GM21825 (cell line): ENCODE results near the gene EXOC3L2.
A peak's percentile ranks its signal among the peaks of the same experiment; 100 is the strongest.

Source experiments
- ATAC-seq: cut with Tn5 transposase; IDR thresholded peaks from one replicate; pipeline ENCODE4 v1.9.1; 2021; ENCODE audit warnings: mild to moderate bottlenecking, moderate library complexity; ENCODE audit not compliant: unreplicated experiment

The EXOC3L2 gene

DNA sequence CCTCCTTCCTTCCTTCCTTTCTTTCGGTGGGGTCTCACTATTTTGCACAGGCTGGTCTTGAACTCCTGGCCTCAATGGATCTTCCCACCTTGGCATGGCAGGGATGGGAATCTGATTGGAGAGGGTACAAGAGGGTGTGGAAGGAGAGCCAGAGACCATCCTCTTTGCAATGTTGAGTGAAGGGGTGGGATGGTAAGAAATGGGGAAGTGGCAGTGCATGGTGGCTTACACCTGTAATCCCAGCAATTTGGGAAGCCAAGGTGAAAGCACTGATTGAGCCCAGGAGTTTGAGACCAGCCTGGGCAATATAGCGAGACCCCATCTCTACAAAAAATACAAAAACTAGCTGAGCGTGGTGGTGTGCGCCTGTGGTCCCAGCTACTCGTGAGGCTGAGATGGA, 61.1 kb downstream of the EXOC3L2 start:
- ATAC-seq = no peak

DNA sequence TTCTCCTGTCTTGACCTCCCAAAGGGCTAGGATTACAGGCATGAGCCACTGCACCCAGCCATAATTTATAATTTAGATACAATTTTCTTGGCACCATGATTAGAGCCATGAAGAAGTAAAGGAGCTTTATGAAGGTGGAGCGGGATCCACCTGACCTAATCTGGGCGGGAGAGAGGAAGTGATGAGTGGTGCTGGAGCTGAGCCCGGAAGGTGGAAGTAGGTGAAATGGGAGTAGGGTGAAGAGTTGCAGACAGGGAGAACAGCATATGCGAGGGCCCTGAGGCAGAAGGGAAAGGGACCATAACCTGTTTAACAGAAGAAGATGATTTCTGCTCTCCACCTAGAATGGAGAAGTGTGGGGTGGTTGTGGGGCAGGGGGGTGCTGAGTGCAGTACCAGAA, 62.4 kb downstream of the EXOC3L2 start:
- ATAC-seq = no peak

DNA sequence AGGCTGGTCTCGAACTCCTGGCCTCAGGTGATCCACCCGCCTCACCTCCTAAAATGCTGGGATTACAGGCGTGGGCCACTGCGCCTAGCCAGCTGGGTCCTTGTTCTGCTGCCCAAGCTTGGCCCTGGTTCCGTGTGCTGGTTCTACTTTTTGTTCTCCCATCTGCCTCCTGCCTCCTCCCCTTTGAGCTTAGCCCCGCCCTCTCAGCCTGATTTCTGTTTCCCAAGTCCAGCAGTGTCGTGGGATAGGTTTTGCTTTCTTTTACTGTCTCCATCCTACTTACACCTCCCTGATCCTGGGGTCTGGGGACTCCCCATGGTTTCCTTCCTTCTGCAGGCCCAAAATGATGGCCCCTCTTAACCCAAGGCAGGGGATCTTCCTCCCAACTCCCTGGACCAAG, 64.3 kb downstream of the EXOC3L2 start:
- ATAC-seq = no peak

DNA sequence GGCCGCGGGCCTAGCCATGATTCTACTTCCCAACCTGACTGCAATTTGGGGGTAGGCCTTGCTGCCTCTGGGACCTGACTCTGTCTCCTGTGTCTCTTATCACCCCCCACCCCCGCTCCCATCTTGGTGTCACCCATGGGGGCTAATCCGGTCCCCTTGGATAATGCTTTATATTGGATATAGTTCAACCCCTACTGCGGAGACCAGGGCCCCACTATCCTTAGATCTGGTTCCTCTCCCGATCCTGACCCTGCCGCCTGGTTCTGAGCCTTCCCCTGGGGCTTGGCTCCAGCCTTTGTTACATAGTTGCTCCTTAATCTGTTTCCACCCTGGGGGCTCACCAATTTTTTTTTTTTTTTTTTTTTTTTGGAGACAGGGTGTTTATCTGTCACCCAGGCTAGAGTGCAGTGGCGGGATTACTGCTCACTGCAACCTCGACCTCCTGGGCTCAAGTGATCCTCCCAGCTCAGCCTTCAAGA, 65.3 kb downstream of the EXOC3L2 start:
- ATAC-seq = no peak

DNA sequence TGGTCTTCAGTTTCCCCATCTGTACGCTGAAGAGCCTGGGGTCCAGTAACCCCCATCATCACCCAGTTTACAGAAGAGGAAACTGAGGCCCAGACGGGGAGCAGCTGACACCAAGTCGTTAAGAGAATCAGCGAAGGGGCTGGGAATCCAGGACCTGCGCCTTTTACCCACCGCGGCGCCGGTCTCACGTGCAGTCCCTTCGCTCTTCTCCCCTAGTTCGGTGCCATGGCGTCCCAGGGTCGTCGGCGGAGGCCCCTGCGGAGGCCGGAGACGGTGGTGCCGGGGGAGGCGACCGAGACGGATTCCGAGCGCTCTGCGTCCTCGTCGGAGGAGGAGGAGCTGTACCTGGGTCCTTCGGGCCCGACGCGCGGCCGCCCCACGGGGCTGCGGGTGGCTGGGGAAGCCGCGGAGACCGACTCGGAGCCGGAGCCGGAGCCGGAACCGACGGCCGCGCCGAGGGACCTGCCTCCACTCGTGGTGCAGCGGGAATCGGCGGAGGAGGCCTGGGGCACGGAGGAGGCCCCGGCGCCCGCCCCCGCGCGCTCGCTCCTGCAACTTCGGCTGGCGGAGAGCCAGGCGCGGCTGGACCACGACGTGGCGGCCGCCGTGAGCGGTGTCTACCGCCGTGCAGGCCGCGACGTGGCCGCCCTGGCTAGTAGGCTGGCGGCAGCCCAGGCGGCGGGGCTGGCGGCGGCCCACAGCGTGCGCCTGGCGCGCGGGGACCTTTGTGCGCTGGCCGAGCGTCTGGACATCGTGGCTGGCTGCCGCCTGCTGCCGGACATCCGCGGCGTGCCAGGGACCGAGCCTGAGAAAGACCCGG, 65.9 kb downstream of the EXOC3L2 start:
- ATAC-seq = no peak

DNA sequence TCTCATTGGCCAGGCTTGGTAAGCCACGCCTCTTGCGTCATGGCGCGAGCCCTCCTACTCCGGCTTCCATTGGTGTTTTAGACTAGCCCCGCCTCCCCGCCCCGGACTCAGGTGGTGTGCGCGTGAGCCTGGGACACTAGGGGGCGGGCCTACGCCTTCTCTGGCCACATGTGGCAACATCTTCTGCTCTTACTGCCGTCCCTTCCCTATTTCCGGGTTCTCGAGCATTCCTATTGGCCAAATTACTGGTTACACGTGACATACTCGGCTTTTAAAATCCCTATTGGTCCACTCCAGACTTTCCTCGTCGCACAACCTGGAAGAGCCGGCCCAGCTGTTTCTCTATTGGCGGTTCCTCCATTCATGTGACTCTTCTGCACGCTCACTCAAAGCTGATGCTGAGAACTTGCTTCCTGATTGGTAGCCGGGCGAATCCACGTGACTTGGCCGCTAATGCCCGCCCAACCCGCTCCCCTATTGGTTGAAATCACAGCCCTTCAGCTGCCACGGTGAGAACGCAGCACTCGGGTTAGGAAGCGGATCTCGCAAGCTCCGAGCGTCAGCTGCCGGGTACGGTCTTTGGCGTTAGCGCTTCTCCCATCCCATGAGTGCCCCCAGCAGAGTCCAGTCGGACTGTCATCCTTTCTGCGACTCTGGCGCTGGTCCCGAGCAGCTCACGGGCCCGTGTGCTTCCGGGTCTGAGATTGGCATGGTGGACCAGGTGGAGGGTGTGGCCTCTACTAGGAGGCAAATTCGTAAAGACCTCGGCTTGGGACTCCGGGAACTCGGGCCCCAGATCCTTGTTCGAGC, 66.7 kb downstream of the EXOC3L2 start, which contains the start of gene BLOC1S3:
TSS of gene BLOC1S3 (plus strand) at position 523 of the 810 bp plus-strand sequence. CDS start 513 bp downstream, outside the sequence.
- ATAC-seq = peak; percentile 80

DNA sequence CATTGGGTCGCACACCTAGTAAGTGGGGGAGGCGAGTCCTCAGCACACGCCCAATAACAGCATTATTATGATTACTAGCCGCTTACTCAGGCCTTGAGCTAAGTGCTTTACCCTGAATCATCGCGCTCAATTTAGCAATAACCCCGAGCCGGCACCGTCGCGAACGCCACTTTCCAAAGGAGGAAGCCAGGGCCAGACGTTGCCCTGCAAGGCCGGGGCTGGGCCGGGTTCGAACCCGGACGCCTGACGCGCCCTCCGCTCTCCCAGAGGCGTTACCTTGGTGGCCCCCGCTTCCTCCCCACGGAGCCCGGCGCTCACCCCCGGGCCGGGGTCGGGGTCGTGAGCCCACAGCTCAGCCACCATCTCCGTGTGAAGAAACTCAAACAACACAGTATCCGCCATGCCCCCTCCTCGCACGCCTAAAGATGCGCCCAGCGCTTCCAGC, 67.4 kb downstream of the EXOC3L2 start, which contains the start of gene TRAPPC6A:
TSS of gene TRAPPC6A (minus strand) at position 421 of the 445 bp plus-strand sequence. CDS start at position 402, 19 bp downstream.
- ATAC-seq = no peak

DNA sequence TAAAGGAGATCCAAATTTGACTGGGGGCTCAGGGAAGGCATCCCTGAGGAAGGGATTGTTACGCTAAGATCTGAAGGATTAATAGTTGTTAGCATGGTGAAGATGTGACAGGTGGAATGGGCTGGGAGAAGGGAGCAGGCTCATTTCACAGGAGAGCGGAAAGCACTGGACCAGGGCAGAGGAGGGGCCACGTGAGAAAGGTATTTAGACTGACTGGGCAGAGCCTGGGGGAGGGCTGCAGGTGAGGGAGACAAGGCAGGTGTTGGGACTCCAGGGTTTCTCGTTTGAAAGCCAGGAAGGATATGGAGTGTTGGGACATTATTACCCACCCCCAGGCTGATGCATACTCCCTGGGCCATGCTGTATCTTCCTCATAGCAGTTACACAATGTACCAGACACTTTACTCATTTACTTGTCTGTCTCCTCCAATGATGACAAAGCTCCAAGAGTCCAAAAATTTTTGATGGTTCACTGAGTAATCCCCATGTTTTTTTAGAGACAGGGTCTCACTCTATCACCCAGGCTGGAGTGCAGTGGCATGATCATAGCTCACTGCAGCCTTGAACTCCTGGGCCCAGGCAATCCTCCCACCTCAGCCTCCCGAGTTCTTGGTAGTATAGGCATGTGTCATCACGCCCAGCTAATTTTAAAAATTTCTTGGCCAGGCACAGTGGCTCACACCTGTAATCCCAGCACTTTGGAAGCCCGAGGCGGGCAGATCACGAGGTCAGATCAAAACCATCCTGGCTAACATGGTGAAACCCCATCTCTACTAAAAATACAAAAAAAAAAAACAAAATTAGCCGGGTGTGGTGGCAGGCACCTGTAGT, 69.5 kb downstream of the EXOC3L2 start:
- ATAC-seq = no peak

DNA sequence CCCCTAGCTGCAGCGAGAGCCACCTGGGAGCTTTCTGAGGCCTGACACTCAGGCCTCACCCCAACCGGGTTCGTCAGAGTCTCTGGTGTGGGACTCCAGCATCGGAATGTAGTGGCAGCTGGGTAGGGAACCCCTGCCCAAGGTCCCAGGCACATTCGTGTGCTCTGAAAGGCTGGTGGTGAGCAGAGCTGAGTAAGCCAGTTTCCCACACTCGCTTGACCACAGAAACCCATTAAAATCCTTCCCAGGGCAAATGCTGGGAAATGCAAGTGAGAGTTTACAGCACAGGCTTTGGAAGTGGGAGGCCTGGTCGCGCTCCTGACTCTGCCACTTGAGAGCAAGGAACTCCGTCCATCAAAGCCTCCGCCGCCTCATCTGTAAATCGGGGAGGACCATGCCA, 71.4 kb downstream of the EXOC3L2 start:
- no peak for ATAC-seq

DNA sequence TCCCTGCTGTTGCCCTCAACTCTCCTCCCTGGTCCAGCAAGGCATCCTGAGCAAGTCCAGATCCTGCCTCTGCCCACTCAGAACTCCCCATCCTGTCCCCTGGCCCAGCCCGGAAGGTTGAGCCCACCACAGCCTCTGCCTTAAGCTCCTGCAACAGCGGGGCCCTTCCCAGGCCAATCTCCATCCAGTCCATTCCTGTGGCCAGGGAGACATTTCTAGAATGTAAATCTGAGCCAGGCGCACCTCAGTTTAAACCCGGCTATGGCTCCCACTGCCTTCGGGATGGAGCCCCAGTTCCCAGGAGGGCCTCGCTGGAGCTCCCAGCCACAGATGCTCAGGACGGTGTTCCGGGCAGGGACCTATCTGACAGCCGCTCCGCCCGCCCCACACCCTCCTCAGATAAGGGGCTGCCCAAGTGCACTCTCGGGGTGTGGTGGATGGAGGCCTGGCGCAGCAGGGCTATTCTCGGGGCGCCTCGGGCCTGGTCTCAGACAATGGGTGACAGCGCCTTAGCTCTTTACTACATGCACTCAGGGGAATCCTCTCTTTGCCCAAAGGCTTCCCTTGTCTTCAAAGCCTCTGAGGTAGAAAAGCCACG, 72.5 kb downstream of the EXOC3L2 start:
- ATAC-seq = no peak

DNA sequence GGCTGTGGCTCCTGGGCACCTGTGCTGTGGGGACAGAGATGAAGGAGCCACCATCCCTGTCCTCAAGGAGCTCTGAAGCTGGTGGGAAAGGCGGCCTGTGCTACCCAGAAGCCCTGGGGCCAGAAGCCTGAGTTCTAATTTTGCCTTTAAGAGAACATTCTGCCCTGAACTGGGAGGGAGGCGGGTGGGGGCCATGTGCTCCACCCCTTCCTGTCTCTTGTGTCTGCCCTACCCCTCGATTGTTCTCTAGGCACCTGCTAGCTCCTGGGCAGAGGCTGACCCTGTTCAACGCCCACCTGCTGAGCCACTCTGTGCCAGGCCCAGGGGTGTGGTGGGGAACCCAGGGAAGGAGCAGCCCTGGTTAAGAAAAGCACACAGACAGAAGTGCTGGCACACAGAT, 73.0 kb downstream of the EXOC3L2 start:
- ATAC-seq = no peak

DNA sequence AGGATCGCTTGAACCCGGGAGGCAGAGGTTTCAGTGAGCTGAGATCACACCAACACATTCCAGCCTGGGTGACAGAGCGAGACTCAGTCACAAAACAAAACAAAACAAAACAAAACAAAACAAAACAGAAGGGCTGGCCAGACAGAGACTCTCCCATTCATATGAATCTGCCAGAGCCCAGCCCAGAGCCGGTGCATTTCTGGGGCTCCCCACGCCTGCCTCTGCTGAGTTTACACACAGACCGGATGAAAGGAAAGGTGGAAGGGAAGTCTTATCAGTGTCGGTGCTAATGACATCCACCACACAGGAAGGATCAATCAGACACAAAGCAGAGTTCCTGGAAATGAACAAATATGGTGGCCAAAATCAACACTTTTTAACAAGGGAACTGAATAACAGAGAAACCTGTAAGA, 74.0 kb downstream of the EXOC3L2 start:
- ATAC-seq = no peak

DNA sequence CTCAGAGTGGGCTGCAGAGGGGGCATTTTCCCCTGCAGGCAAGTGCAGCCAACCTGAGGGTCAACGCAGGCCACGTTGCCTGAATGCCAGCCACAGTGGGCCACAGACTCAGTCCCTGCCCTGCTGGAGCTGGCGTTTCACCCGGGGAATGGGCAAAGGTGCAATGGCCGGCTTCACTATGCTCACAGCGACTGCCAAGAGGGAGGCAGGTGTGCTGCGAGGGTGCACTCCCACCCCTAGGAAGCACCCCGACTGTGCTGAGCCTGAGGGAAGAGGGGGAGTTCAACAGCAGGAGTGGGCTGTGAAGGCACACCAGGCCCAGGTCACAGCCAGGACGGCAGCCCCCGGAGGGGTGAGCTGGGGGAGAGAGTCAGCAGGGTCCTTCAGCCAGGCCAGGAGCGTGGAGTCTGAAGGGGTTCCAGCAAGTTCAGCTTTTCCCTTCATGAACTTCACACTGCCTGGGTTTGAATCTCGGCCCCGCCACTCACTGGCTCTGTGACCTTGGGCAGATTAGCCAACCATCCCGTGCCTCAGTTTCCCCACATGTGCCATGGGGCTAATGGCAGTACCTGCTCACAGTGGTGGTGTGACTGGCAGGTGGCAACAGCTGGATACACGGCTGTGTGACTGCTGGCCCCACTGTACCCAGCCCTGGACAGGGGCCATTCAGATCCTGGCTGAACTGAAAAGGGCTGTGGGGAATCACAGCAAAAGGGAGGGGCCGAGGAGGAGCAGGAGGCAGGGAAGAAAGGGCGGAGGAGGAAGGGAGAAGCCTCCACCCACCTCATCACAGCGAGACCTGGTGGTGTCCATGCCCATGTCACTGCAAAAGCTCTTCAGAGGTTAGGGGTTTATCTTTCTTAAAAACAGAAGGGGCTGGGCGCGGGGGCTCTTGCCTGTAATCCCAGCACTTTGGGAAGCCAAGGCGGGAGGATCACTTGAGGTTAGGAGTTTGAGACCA, 74.8 kb downstream of the EXOC3L2 start:
- no peak for ATAC-seq

DNA sequence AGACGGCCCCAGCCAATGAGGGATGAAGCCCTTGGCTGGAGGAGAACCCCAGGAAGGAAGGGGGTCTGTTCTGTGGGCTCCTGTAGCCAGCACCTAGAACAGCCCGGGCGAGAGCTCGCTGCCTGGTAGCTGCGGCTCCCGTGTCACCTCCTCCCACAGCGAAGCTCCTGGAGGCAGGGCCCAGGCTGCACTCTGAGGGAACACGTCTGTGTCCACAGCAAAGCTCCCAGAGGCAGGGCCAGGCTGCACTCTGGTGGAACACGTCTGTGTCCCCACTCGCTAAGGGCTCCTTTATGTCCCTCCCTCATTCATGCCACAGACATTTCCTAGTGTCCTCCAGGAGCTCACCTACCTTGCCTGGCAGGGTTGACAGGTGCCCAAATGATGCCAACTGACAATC, 75.6 kb downstream of the EXOC3L2 start:
- ATAC-seq = no peak

DNA sequence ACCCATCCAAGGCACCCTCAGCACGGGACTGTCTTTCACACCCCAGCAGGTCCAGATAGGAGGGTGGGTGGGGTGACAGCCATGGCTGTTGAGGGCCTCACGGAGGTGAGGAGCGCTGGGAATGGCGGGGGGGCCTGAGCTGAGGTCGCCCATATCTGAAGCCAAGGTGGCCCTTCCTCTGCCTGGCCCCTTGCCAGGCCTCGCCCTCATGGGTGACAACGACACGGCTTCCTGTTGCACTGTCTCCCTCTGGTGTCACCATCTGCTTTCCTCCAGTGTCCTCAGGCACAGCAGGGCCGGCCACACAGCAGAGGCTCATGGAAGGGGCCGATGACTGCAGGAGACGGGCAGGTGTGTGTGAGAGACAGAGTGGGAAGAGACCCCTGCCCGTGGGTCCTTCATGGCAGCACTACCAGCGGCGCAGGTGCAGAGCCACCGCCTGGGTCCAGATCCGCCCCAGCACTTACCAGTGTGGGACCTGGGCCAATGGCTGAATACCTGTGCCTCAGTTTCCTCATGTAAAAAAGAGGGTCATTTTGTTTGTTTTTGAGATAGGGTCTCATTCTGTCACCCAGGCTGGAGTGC, 76.3 kb downstream of the EXOC3L2 start:
- no peak for ATAC-seq

DNA sequence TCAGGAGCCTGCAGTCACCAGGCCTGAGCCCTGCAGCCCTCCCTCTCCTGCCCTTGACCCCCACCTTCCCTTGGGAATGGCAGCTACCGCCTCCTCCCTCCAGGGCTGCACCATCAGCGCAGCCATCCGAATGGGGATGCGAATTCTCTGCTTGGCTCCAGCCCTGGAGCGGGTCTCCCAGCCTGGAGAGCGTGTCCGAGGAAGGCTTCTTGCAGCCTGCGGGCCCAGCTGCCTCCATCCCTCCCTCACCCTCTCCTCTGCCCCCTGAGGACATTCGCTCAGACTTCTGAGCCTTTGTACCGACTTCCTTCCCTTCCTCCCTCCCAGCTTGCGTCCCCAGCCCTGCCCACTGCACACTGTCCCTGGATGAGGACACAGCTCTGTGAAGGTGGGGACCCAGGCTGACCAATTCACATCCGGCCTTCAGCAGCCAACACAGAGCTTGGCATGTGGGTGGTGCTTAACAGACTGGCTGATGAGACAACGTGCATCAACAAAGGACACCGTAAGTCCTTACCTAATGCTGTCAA, 78.4 kb downstream of the EXOC3L2 start:
- ATAC-seq = no peak

DNA sequence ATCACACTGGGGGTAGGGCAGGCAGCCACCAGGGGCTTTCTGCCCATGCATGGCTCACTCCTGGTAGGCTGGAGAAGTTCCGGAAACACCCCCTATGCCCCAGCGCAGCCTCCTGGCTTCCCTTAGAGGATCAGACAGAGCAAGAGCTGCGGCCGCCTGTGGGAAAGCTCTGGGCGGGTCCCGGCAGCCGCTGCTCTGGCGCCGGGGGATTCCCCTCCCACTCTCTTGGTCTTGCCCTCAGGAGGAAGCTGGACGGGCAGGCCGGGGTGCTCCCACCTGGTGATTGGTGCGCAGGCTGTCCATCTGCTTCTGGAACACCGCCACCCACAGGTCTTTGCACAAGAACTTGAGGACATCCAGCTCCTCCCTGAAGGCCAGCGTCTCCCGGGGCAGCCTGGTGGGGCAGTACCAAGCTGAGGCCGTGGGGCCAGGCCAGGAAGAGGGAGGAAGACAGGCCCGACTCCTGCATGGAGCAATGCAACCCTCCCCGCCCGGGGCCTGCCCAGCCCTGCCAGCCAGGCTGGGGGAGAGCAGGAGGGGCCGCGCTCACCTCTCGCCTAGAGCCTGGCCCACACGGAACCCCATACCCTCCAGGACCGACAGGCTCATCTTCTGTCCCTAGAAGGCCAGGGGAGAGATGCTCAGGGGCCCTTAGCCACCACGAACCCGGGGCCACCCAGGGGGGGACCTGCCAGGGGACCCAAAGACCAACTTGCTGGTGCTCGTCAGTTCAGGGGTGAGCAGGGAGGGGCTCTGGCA, 80.5 kb downstream of the EXOC3L2 start:
- ATAC-seq = peak; percentile 69
